SK-N-DZ (cell line): ENCODE measurements around the gene BCKDHB.

ENCODE experiments used
- DNase-seq: peaks from one replicate; pipeline ENCODE4 v3.0.0-alpha.2; 2015; ENCODE audit warnings: low spot score

BCKDHB gene

GRCh38 chr6:80329496-80329895 is 223.0 kb downstream of the BCKDHB start:
- no peak for DNase-seq

DNA sequence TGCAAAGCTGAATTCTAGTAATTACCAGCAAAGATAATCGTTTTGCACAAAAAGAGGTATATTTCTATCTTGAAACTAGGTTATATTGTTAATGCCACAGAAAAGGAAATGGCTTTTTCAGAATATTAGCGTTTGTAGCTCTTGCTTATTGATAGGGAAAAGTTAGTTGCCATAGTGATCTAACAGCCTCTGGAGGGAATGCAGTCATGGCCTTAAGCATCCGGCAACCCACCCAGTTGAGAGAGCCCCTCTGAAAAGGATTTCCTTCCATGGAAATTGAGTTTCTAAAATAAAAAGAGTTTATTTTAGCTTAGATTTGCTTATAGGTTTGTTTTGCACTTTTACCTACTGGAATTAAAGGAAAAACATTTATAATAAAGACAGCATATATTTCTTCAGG is 224.5 kb downstream of the BCKDHB start:
- DNase-seq: no peak

DNA sequence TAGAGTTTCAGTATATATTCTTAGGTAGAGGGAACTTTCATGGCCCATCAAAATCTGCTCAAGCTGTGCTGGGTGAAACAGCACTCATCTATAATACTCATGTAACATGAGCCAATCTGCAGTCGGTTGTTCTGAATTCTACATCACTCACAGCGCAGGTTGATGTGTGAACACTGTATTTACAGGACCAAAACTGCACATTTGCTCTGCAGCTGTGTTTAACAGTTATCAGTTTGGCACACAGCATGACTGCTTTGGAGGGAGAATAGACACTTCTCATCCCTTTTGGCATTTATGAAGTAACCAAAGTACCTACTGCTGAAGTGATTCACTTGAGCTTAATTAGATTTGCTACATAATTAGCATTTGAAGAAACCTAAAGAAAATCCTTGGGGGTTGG is 225.1 kb downstream of the BCKDHB start:
- peak; percentile 7 for DNase-seq

GRCh38 chr6:80331974-80332373 is 225.5 kb downstream of the BCKDHB start:
- no peak for DNase-seq

- DNase-seq: no peak
Observed at GRCh38 chr6:80333342-80333741, 226.9 kb downstream of the BCKDHB start.

DNA sequence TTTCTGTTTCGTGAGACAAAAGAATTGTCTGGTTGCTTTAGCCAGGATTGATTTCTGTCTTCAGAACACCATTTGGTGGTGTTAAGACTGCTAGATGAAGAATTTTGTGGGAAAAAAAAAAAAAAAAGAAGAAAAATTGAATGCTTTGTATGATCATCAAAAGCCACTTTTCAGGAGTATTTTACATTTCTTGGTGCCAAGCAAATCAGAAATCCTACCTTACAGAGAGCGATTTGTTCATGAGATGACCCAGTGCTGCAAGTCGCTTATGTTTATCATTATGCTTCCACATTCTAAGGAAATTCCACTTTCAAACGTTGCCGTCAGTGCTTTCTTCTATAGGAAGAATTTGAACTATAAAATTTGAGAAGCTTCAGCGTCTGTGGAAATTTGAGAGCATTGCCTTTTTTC is 228.7 kb downstream of the BCKDHB start:
- DNase-seq: no peak

GRCh38 chr6:80336911-80337310 is 230.4 kb downstream of the BCKDHB start:
- no peak for DNase-seq

DNA sequence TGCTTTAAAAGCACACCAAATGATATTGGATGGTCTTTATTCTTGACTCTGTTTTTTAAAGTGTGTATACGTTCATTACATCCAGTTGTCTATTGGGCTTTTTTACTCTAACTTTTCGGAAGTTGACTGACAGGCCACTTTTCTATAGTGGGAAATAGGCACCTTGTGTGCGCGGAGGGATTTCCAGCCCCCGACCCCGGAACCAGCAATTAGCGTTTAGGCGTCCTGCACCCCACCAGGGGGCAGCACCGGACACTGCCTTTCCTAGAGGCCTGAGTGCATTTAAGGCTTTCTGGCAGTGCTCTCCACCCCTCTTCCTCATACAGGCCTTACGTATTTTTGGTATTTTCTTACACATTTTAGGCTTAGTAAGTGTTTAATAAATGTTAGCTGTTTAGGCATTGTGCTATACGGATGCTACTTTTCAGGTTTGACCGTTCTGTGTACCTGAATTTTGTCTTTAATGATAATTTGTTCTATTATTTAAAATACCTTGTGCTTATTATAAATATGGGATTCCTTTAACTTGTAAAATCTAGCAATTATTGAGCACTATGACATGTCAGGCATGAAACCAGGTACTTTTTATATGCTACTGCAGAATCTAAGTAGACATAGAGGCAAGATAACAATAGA is 231.8 kb downstream of the BCKDHB start:
- DNase-seq: peak; percentile 15

- DNase-seq: no peak
Observed at GRCh38 chr6:80339421-80339820, 232.9 kb downstream of the BCKDHB start.

GRCh38 chr6:80340280-80340679 is 233.8 kb downstream of the BCKDHB start:
- no peak for DNase-seq

DNA sequence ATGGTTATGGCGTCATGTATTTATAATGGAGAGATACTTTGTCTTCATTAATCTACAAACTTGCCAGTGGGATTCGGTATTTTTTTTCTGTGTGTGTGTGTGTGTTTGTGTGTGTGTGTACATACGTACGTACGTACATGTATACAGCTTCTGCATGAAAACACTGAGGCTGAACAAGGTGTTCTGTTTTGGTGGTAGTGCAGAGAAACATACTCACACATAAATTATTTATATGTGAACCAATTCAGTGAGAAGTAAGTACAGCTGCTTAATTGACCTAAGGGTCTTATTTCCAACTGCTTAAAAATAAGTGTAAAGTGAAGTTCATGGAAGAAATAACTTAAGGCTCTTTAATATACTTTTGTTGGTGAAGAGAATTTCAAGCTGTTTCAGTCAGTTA is 234.2 kb downstream of the BCKDHB start:
- no peak for DNase-seq

DNA sequence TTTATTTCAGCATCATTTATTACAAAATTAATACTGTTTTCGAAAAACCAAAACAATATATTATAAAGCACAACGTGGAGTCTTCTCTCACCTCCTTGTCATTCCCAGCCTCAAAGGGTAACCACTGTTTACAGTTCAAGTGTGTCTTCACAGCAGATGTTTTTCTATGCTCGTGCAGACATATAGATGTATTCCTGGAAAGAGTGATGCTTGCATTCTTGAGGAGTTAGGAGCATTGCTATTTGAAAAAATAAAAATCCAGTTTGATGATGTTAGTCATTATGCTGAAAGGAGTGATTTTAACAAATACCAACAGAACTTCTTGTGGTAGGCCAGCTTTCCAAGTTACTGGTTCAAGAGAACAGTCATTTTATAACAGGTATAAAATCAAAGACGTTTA is 234.9 kb downstream of the BCKDHB start:
- DNase-seq: no peak

DNA sequence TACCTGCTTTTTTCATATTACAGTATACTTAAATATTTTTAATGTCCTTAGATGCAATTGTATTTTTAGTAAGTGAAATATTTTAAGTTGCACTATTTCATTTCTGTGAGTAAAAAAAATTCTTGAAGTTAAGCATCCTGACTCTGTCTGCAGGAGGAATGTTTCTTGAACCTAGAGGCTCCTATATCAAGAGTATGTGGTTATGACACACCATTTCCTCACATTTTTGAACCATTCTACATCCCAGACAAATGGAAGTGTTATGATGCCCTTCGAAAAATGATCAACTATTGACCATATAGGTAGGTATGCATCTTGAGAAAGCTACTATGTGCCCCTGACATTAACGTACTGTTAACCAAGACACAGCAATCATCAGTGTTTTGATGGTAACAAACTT is 237.0 kb downstream of the BCKDHB start:
- DNase-seq: no peak

DNA sequence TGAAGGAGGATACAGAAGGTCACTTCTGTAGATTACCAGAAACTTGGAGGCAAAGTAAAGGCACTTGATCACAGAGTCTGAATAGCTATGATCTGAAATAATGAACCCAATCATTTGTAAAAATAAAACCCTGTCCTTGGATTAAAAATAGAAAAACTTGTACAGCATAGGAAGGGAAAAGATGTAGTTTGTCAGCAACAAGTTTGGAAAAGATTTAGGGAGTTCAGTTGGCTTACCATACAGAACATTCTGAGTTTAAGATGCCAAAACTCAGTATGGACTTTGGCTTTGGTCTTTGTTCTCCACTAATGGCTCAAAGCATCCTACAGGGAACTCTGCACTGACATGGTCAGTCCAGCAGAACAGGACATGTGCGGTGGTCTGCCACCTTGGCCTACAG is 240.6 kb downstream of the BCKDHB start:
- no peak for DNase-seq

DNA sequence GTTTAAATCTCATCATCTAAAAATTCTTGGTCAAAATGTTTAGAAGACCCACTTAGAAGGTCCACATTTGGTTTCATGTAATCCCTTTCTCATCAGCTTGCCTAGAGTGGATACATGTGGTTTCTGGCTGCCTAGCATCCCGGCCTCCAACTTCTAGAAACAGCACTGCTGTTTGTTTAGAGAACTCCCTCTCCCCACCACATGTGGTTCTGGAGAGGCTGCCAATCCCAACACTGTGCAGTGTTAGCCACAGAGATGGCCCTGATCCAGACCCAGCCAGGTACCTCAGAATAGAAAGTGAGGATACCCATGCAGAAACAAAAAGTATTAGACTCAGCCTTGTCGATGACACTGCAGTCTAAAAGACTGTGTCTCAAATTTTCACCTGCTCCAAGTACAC is 241.8 kb downstream of the BCKDHB start:
- no peak for DNase-seq

DNA sequence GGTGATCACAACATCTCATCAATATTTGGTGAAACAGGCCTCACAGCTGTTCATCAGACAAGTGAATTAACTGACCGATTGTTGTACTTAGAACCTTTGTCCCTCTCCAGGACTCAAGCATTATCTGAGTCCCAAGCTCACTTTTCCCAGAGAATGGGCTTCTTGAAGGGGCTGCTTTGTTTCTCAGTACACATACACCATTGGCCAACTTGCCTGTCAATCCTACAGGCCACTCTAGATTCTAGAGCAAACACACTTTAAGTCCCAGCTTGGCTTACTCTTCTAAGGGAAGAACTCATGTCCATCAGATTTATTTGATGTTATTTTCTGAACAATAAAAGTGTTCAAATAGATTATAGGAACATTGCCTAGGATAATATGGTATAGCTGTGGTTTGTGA is 249.5 kb downstream of the BCKDHB start:
- no peak for DNase-seq

GRCh38 chr6:80356545-80356944 is 250.1 kb downstream of the BCKDHB start:
- no peak for DNase-seq

GRCh38 chr6:80357081-80357480 is 250.6 kb downstream of the BCKDHB start:
- DNase-seq: no peak

- DNase-seq: no peak
Observed at GRCh38 chr6:80357674-80358073, 251.2 kb downstream of the BCKDHB start.

GRCh38 chr6:80363501-80364122 is 257.1 kb downstream of the BCKDHB start:
- no peak for DNase-seq

DNA sequence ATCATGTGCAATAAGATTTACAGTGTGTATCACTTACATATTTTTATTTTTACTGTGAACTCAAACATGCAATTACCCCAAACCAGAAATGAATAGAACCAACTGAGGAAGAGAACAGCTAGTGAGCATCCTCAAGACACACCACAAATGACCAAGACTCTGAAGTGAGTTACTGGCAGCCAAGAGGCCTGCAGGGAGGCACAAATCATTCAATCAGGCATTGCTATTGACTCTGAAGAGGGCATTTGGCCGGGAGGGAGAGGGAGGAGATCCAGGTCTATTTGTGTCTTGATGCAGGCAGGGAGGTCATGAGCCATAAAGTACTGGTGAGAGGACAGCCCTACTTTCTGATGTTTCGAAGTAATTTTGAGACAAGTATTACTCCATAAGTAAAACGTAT is 257.7 kb downstream of the BCKDHB start:
- DNase-seq: no peak

DNA sequence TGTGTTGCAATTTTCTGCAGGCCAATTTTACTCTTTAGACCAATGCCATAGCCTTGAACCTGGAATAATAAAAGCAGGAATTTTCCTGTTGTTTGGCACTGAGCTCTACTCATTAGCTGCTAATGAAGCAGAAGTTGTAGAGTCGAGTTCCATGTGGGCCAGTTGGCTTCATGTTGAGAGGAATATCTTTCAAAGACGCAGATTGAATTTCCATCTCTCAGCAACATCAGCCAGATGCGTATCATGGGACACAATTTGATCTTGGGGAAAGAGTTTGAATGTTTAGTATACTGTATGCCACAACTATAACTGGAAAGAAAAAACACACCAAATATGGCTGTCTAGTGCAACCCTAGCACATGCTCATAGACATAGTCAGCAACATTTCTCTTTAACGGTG is 259.6 kb downstream of the BCKDHB start:
- DNase-seq: no peak

DNA sequence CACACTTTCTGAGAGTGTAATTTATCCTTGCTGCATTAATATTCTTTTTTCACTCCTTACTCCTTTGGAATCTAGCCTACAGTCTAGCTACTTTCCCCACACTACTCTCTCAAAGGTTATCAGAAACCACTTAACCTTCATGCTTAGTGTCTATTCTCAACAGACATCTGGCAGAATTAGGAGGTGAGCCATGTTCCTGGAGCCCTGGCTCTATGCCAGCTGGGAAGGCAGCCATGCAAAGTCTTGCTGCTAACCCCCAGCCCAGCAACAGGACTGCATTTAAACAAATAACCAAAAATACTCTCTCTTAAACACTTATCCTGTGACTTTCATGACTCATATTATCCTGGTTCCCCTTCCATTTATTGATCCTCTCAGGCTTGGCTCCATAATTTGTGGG is 260.2 kb downstream of the BCKDHB start:
- peak; percentile 77 for DNase-seq

DNA sequence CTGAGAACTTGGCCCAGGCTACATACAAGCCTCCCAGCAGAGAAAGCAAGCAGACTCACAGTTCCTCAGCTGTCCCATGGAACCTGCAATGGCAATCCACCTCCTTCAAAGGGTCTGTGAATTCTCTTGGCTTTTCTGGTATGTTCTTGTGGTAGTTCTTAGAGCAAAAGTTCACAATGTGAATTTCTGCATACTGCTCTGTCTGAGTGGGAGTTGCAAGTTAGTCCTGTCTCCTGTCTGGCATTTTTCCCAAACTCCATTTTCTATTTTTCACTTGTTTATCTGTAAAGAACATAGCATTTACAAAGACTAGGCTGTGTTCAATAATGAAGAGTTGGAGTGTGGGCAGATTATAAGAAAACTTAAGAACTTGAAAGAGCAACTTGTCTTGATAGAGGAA is 269.9 kb downstream of the BCKDHB start:
- DNase-seq: no peak
